Stimulated activated CD4-positive, alpha-beta T cell treated with anti-CD3 and anti-CD28 coated beads, Interleukin-2, amount 100 ng/mL, for 24 hours (primary cell): ENCODE data around the gene TOLLIP.
"Not testable (repeated sequence)": the region's sequence is repeated elsewhere in the genome, so short reads cannot be mapped to it uniquely, and the experiment has no call there.

Experiments used
- DNase-seq, 2 donors: peaks; one replicate each; pipeline ENCODE4 v3.0.0-alpha.2; 2020

Gene TOLLIP

DNA sequence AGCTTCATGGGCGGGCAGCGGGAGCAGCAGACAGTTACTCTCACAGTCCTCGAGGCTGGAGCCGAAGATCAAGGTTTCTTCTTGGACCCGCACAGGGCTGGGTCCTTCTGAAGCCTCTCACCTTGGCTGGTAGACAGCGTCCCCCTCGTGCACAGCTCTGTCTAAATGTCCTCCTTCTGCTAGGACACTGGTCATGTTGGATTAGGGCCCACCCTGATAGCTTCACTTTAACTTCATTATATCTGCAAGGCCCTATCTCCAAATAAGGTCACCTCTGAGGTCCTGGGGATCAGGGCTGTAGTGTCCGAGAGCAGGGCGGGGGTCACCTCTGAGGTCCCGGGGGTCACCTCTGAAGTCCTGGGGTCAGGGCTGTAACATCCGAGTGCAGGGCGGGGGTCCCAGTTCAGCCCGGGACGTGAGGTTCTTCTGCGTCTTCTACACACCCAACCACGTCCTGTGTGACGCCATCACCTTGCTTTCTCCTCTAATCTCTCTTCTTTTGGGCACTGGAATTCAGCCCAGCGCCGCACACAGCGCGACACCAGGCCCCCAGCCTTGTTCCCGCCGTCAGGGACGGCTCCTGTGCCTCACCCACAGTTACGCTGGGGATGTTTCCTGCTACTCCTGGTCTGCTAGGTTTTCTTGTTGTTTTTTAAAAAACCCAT is 34.1 kb upstream of the TOLLIP start:
- no peak for DNase-seq

DNA sequence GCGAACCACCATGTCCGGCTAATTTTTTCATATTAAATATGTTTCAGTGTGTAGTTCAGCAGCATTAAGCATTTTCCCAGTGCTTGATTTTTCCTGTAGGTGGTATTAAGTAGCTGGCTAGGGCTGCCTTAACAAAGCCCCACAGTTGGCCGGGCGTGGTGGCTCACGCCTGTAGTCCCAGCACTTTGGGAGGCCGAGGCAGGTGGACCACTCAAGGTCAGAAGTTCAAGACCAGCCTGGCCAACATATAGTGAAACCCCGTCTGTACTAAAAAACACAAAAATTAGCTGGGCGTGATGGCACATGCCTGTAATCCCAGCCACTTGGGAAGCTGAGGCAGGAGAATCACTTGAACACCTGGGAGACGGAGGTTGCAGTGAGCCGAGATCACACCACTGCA is 33.5 kb upstream of the TOLLIP start:
- DNase-seq: no peak

DNA sequence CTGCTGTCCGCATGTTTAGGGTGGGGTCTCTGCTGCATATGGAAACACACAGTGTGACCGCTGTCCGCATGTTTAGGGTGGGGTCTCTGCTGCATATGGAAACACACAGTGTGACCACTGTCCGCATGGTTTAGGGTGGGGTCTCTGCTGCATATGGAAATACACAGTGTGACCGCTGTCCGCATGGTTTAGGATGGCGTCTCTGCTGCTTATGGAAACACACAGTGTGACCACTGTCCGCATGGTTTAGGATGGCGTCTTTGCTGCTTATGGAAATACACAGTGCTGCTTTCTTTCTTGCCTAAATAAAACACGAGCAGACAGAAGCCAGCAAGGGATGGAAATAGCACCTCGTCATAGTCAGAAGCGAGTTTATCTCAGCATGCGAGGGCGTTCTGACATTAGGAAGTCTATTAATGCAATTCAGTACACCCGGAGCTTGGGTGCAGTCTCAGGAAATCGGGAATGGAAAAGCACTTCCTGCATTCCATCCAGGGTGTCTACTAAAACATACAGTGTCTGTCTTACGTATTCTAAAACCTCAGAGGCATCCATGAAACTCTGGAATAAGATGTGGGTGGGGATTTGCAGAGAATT is 32.6 kb upstream of the TOLLIP start:
- DNase-seq: no peak

DNA sequence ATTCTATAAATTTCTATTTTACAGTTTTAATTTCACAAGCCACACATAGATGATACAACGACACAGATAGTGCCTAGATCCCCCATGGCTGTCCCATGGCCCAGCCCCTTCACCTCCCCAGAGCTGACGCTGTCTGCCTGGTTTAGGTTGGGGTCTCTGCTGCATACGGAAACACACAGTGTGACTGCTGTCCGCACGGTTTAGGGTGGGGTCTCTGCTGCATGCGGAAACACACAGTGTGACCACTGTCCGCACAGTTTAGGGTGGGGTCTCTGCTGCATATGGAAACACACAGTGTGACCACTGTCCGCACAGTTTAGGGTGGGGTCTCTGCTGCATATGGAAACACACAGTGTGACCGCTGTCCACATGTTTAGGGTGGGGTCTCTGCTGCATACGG is 31.8 kb upstream of the TOLLIP start:
- not testable (repeated sequence) for DNase-seq

DNA sequence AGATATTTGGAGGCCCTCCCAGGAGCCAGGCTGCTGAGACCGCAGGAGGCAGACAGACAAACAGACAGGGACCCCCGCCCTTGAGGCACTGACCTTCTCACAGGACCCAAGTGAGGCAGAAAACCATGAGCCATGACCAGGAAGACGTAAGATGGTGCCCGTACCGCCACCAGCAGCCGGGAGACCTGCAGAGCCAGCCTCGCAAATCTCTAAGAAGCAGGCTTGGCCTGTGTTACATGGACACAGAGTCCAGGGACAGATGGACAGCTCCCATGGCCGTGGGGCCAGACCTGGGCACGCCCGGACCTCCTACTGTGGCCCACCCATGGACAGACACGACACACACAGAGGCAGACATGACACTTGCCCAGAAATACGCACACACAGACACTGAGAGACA is 30.7 kb upstream of the TOLLIP start:
- no peak for DNase-seq

DNA sequence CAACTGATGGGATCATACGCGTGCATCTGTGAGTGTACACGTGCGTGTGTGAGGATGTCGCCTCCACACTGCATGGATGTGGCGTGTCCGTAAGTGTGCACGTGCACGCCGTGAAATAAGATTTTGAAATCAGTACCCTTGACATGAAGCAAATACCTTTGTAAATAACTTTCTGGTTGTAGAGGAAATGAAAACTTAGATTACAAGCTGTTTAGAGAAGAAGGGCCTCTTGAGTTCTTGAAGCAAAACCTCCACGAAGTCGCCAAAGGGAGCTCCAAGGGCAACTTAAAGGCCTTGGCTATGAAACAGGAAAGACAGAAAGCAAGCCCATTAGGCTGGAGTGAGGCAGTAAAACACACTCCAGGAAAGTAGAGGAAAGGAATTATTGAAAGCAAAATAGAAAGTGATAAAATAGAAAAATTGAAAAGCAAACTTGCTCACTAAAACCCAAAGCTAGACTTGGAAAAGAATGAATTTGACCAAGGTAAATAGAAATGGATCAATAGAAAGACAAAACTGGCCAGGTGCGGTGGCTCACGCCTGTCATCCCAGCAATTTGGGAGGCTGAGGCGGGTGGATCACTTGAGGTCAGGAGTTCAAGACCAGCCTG is 29.7 kb upstream of the TOLLIP start:
- no peak for DNase-seq

DNA sequence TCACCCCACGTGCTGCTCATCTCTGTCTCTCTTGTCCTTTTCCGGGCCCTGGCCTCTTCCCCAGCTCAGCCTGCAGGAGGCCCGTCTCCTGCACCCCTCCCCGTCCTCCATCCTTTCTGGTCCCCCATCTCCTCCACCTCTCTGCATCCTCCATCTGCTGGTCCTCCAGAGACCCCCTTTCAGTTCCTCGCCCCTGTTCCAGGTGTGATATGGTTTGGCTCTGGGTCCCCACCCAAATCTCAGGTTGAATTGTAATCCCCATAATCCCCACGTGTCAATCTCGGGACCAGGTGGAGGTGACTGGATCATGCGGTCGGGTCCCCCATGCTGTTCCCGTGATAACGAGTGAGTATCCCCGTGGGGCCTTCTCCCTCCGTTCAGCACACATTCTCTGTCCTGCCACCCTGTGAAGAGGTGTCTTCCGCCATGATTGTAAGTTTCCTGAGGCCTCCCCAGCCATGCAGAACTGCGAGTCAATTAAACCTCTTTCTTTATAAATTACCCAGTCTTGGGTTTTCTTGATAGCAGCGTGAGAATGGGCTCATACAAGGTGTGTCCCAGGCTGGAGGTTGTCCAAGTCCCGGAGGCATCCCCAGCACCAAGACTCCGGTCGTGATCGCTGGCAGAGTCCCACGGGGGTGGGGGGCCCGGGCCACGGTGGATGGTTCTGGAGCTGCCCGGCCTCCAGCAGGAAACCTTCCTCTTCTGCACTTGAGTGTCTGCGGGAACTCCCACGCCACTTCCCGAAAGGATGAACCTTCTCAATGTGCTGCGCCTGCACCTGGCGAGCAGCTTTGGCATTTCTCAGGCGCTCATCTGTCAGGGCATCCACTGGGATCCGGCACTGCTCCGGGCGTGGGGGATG is 29.0 kb upstream of the TOLLIP start:
- no peak for DNase-seq

DNA sequence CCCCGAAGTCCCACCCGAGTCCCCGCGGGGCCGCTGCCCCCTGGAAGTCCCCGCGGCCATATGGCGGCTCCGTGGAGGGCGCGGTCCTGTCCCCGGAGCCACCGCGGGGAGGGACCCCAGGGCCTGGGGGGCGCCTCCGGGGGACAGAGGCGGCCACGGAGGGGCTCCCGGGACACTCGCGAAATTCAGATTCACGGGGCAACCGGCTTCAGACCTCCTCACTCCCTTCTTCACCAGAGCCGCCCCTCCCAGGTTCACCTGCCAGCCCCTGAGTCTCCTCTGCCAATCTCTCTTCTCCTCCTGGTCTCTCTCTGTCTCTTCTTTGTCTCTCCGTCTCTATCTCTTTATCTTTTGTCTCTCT is 28.2 kb upstream of the TOLLIP start:
- no peak for DNase-seq

DNA sequence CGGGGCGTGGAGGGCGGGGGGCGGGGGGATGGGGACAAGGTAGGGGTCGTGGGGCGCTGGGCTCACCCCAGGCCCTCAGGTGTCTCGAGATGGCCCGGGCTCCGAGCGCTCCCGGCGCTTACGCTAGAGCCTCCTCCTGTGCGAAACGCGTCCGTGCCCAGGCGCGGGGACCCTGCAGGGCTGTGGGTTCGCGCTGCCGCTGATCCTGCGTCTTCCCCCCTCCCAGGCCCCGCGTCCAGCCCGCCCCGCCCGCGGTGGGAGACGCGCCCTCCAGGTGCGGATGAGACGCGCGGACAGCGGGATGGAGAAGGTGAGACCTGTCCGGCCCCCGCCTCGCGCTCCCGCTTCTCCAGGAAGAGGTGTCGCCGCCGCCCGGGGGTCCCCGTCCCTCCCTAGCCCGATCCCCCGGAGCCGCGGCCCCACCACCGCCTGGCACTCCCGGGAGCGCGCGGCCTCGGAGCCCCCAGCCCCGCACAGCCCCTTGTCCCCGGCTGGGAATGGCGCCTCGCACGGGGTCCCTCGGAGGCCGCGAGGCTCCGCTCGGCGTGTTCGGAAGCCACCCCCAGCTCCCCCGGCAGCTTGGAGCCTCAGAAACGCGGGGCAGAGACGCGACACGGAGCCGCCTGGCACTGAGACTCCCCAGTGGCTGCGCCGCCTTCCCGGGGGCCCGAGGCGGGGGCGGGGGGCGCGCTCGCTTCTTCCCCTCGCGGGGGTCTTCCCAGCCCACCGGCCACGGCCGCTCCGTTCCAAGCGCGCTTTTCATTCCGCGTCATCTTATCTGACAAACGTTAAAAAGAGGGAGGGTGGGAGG is 27.6 kb upstream of the TOLLIP start:
- DNase-seq: peak; percentile 41 to 53

DNA sequence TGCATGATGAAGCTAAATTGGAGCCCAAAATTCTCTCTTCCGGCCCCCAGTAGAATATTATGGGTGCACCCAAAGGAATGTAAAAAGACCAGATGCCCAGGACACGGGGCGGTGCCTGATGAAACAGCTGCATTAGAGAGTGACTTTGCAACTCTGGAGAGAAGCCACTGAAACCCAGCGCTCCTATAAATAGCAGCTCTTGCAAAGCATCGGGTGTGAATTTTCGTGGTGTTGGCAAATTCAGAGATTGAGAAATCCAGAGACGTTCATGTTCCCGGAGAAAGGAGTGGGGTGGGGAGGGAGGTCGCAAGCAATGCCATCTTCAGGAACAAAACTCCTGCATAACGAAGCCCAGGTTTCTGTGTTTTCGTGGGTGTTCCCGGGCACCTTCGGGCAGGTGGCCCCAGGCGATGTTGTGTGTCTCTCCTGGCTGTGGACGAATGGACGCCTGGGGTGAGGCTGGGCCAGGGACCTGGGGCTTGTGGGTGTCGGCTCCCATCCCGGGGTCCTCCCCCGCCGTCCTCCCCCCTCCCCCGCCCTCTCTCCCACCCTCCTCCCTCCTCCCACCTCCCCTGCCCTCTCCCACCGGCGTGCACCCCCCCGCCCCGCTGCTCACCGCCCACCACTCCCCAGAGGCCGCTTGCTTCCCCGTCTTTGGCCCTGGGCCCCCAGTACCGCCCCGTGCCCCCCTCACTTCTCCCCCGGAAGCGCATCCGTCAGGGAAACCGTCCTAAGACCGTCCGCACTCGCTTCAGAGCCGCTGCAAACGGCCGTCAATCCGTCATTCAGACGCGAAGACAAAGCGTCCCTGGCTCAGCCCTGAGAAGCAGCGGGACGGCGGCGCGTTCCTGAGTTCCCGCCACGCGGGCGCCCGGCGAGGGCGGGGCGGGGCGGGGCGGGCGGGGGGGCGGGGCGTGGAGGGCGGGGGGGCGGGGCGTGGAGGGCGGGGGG is 26.7 kb upstream of the TOLLIP start:
- DNase-seq: peak; percentile 57 to 58

DNA sequence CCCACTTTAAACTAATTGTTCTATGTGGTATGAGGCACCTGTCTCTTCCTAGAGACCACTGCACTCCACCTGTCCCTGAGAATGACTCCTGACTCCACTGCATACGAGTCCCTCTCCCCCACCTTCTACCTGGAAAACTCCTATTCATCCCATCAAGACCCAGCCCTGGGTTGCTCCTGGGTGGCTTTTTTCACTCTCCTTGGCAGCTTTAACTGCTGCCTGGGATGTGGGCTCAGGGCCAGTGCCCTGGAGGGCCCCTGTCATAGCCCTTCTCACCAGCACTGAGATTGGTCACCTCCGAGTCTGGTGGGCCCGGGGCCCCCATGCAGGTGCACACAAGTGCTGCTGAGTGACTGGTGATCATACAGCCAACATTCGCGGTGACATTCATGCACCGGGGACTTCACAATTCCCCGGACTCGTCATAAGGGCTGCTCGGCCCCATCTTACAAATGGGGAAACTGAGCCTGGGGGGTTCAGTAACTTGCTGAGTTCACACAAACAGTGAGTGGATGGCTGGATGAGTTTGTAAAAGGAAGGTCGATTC is 25.9 kb upstream of the TOLLIP start:
- DNase-seq: no peak

DNA sequence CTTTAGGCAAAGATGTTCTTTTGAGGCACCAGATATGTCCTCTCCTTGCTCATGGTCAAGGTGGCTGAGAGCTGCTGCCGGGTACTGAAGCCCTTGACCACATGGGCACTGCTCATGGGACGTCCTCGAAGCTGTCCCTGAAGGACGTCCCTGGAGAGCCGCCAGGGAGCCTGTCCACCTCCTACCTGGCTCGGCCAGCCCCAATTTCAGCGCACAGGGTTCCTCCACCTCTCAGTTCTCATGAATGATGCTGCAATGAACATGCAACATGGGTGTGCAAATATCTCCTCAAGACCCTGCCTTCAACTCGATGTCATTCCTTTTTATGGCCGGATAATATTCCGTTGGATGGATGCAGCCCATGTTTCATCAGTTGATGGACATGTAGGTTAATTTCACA is 24.4 kb upstream of the TOLLIP start:
- DNase-seq: no peak

DNA sequence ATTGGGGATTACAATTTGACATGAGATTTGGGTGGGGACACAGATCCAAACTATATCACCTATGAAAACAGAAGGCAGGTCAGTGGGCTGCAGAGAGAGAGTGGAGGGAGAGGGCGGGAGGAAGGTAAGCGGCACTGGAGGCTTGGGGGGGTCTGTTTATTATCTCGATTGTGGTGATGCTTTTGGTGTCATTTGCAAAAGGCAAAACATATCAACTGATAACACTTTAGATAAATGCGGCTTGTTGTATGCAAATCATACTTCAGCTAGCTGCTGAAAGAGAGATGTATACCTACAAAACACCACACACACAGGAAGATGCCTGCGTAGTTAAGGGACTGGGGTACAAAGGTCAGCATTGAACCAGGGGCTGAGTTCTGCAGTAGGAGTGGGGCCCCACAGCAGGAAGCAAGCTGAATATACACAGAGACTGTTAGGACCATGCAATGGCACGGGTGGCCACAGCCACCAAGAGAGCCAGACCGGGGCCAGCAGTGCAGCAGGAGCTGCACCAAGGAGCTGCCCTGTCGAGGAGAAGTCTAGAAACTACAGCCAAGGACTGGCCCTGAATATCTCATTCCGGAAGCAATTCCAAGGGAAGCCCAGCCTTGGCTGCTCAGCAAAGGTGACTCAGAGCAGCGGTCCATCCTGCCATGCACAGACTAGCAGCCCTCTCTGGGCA is 23.8 kb upstream of the TOLLIP start:
- DNase-seq: no peak

DNA sequence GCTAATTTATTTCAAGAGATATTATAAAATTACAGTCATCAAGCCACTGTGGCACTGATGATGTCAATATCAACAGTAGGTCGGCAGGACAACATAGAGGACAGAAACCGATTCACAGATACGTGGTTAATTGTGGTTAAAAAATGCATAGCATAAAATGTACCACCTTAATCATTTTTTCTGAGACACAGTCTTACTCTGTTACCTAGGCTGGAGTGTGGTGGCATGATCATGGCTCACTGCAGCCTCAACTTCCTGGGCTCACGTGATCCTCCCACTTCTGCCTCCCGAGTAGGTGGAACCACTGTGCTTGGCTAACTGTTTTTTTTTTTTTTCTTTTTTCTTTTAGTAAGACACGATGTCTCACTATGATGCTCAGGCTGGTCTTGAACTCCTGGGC is 21.0 kb upstream of the TOLLIP start:
- peak in 1 of 2 donors; percentile 26 for DNase-seq

DNA sequence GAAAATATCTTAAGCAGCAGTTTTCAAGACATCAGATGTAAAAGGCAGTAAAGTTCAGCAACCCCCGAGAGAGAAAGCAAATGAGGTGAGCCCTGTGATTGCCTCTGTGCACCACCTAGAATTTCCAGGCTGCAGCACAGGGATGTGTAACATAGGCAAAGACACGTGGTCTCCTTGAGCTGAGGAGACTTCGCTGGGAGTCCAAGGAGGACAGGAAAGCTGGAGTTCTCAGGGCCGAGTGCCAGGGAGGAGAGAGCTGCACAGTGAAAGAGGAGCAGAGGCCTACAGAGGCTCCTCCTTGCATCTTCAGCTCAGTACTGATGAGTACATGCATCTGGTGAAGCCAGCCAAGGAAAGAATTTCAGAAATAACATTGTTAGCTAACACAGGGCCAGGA is 17.6 kb upstream of the TOLLIP start:
- DNase-seq: no peak

DNA sequence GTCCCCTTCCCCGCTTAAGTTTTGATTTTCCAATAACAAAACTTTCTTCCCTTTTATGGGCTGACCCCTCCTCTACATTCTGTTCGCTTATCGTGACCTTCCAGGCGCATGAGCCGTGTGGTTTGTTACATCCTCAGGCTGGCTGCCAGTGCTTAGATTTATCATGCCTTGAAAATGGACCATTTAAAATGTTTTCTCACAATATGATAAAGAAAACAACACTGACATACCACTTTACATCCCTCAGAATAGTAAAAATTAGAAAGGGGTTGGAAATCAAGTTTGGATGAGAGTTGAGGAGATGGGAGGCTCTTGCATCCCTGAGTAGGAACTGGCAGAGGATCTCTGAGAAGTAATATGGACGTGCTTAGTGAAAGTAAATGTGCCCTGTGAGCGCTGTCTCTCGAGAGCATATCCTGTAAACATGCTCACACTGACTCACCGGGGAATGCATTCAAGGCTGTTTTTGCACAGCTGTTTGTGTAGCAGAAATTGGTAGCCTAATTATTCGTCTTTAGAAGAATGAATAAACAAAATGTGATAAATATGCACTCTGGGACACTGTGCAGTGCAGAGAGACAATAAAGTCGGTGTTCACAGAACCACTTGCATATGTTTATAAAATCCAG is 17.1 kb upstream of the TOLLIP start:
- DNase-seq: peak in 1 of 2 donors; percentile 15

DNA sequence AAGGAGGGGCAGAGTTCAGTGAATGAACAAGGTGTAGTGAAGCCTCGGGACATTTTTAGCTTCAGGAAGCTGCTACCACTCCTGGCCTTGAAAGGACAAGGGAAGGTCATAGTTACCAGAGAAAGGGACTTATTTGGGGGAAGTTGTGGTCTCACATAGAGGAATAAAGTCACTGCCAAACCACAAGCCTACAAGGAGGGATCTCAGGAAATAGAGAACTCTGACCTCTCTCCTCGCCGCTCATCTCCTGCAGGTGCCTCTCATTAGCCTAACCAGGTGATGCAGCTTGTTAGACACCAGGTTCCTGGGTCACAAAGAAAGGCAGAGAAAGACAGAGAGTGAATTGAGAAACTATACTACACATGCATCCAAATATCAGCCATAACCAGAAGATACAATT is 14.3 kb upstream of the TOLLIP start:
- DNase-seq: no peak

DNA sequence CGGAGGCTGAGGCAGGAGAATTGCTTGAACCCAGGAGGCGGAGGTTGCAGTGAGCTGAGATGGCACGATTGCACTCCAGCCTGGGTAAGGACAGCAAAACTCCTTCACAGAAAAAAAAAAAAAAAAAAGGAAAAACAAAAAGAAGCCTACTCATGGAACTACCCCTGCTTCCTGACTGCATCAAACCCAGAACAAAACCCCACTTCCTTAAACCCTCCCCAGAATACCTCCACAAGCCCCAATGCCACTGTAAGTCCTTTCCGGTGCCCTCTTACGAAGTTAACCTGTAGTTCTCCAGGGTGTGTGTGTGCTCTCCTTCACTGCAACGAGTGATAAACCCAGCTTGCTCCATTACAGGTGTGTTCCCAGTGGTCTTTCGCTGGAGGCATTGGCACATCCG is 8.6 kb upstream of the TOLLIP start:
- DNase-seq: no peak

DNA sequence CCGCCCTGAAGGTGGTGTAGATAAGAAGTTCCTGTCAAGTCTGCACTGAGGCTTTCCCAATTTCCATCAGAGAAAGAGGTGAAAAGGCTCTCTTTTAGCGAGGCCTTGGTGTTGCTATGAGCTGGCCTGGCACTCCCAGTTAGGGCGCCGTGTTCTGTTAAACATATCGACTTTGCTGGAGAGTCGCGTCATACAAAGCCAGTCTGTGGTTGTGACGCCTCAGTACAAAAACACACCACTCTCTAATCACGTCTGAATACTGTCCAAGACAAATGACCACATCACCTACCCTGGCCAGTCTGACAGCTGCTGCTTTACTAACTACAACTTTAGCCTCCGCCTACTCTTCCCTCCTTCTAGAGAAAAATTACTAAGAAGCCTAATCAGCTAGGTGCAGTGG is 8.0 kb upstream of the TOLLIP start:
- no peak for DNase-seq

DNA sequence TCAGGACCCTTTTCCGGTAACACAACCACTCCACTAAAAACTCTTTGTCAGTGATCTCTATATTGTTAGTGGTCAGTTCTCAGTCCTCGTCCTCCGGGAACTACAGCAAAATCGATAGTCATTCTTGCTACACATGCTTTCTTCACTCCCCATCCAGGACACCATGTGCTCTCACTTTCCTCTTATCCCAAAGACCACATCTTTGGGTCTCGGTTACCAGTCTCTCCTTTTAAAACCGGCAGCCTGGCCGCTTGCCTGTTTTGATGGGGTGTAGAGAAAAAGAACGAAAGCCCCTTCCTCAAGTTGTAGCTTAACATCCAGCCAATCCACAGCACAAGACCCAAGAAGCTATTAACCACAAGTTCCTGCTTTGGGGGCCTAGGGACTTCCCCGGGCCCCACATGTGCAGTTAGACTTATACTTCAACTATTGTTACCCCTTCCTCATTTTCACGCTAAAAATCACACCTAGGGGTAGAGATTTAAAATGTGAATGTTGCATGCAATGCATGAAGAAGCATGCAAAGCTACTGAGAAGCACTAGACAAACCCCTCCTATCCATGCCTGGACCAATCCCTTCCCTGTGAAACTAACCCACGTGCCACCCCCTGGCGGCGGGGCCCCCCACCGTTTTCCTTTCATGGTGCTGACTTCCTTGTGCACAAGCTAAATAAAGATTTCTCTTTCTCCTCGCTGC is 1.5 kb upstream of the TOLLIP start:
- DNase-seq: peak; percentile 60 to 65
